ENCODE data around the gene SP5. TPM values are rescaled to one million over a fixed set of nuclear protein-coding genes. Genes with fewer than 3 reads are reported as not detected.

Gene SP5
- total RNA-seq, 4 donors from 2014 or later: 1.8 to 6.5 (median 3.2) TPM

- intact Hi-C loops (cut with DNase I; ENCODE audit: low total_unique reads): no loop called here
- WGBS, 2 donors: 10 to 18% methylated on average over 17 to 19 of the region's 76 CpGs
- DNase-seq (ENCODE audit: low spot score in 2 of 2): peak in 1 of 2 donors; percentile 87
- no peak for TF ChIP-seq POLR2A (IDR thresholded peaks at IDR 0.05)
- TF ChIP-seq CTCF (IDR thresholded peaks at IDR 0.05): no peak
- H3K4me3 ChIP-seq (ENCODE audit: low read depth, poor library complexity, severe bottlenecking): peak overlapping the region; percentile 49
These were observed 1.4 kb upstream of the SP5 start for GRCh38 chr2:170713543-170714380.

GRCh38 chr2:170714381-170715061, 616 bp upstream of the SP5 start:
- WGBS, 2 donors: 1% methylated on average over 23 to 39 of the region's 59 CpGs
- intact Hi-C loops (cut with DNase I; ENCODE audit: low total_unique reads): no loop called here
- peak overlapping the region; percentile 49 for H3K4me3 ChIP-seq (ENCODE audit: low read depth, poor library complexity, severe bottlenecking)
- TF ChIP-seq POLR2A (IDR thresholded peaks at IDR 0.05) (no peak), CTCF (IDR thresholded peaks at IDR 0.05) (peak in 1 of 3 donors; percentile 35)
- DNase-seq (ENCODE audit: low spot score in 2 of 2): no peak

GRCh38 chr2:170715932-170716777, 1.0 kb downstream of the SP5 start:
- TF ChIP-seq CTCF (IDR thresholded peaks at IDR 0.05): no peak
- no peak for TF ChIP-seq POLR2A (IDR thresholded peaks at IDR 0.05)
- intact Hi-C loops (cut with DNase I; ENCODE audit: low total_unique reads): no loop called here
- peak overlapping the region; percentile 7 for H3K4me3 ChIP-seq (ENCODE audit: low read depth, poor library complexity, severe bottlenecking)
- 0 to 5% methylated on average over 45 to 55 of the region's 95 CpGs for WGBS, 2 donors
- no peak for DNase-seq (ENCODE audit: low spot score in 2 of 2)

- DNase-seq (ENCODE audit: low spot score in 2 of 2): peak in 1 of 2 donors; percentile 89
- TF ChIP-seq POLR2A (IDR thresholded peaks at IDR 0.05): no peak
- TF ChIP-seq CTCF (IDR thresholded peaks at IDR 0.05): peak in 1 of 3 donors; percentile 48
- H3K4me3 ChIP-seq (ENCODE audit: low read depth, poor library complexity, severe bottlenecking): peak overlapping the region; percentile 14
- intact Hi-C loops (cut with DNase I; ENCODE audit: low total_unique reads): no loop called here
- 19 to 23% methylated on average over 9 to 52 of the region's 74 CpGs for WGBS, 2 donors
These were observed 1.9 kb downstream of the SP5 start for GRCh38 chr2:170716851-170717598.

- intact Hi-C loops (cut with DNase I; ENCODE audit: low total_unique reads): no loop called here
- no peak for DNase-seq (ENCODE audit: low spot score in 2 of 2)
- WGBS, 2 donors: 39 to 45% methylated on average over 10 of the region's 10 CpGs
- no peak for TF ChIP-seq CTCF (IDR thresholded peaks at IDR 0.05)
- TF ChIP-seq POLR2A (IDR thresholded peaks at IDR 0.05): no peak
- peak overlapping the region; percentile 14 for H3K4me3 ChIP-seq (ENCODE audit: low read depth, poor library complexity, severe bottlenecking)
These were observed 2.4 kb downstream of the SP5 start for GRCh38 chr2:170717599-170717963.
